ENCODE results near the gene GRIN2A.

DNA sequence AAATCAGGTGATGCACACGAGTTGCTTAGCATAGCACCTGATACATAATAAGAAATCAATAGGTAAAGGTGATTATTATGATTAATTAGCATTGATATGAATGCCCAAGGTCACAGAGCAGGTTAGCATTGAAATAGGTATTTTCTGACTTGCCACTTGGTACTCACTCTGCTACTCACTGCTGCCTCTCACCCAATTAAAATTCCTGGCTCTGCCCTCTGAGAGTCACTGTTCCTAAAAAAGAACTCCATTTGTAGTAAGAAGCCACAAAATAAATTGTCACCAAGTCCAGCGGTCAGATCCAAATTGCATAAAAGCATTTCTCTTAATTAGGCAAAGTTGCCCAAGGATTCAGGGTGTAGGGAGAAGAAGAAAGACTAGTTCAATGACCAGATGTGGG is 8.9 kb upstream of the GRIN2A start:
- TF ChIP-seq YY1 (IDR thresholded peaks at IDR 0.05; ENCODE audit: insufficient read depth, insufficient read length) (no peak), ZNF274 (IDR thresholded peaks at IDR 0.05; ENCODE audit: low read depth, low read length) (no peak)

Measured in NT2/D1 (cell line).